Activated T-helper 1 cell treated with anti-CD3 and anti-CD28 coated beads, Interleukin-12 subunit alpha, Interleukin-12 subunit beta, Interleukin-2, Interleukin-4 antibody, amounts not matched to agents 30 ng/mL and 10 ng/mL and 1 ng/mL, durations not matched to agents 14 hours and 24 hours and 36 hours (primary cell): ENCODE data around the gene PDE9A. TPM values are rescaled to one million over a fixed set of nuclear protein-coding genes. Genes with fewer than 3 reads are reported as not detected.
"Not testable (repeated sequence)": the region's sequence is repeated elsewhere in the genome, so short reads cannot be mapped to it uniquely, and the experiment has no call there.

Source experiments
- DNase-seq: peaks from one replicate; pipeline ENCODE4 v3.0.0; 2021; ENCODE audit warnings: low spot score
- H3K27ac Mint-ChIP-seq: one replicate; pipeline ENCODE4 v1.8.0; 2021; ENCODE audit warnings: mild to moderate bottlenecking, mixed read lengths
- H3K27me3 Mint-ChIP-seq: one replicate; pipeline ENCODE4 v1.8.0; 2022; ENCODE audit warnings: mild to moderate bottlenecking, moderate library complexity, mixed read lengths; ENCODE audit not compliant: insufficient read depth
- H3K36me3 Mint-ChIP-seq: one replicate; pipeline ENCODE4 v1.8.0; 2021; ENCODE audit warnings: low read depth, mixed read lengths
- H3K4me1 Mint-ChIP-seq: one replicate; pipeline ENCODE4 v1.8.0; 2021; ENCODE audit warnings: low read depth, mixed read lengths
- H3K4me3 Mint-ChIP-seq: one replicate; pipeline ENCODE4 v1.8.0; 2021; ENCODE audit warnings: mild to moderate bottlenecking, moderate library complexity, mixed read lengths
- H3K9me3 Mint-ChIP-seq: one replicate; pipeline ENCODE4 v1.8.0; 2021; ENCODE audit warnings: mixed read lengths
- intact Hi-C: fragments of 100-400 bp; cut with micrococcal nuclease; formaldehyde crosslinking; loops from one replicate; pipeline ENCODE4 v1.15.1; 2024
- total RNA-seq: library from RNA; stranded (reverse); gene quantifications from 2 replicates; pipeline ENCODE4 v1.2.3, GENCODE V29; 2022

Gene PDE9A
- total RNA-seq, 1 donor from 2014 or later, result 9.6 TPM

DNA sequence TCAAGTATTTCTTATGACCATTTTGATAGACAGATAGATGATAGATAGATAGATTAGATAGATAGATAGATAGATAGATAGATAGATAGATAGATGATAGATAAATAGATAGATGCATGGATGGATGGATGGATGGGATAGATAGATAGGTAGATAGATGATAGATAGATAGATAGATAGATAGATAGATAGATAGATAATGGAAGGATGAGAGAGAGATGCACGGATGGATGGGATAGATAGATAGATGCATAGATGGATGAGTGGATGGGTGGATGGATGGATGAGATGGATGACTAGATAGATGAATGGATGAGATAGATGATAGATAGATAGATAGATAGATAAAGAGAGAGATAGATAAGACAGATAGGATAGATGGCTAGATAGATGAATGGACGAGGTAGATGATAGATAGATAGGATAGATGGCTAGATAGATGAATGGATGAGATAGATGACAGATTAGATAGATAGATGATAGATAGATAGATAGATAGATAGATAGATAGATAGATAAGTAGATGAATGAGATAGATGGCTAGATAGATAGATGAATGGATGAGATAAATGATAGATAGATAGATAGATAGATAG, 24.9 kb upstream of the PDE9A start:
- H3K9me3 Mint-ChIP-seq, H3K27ac Mint-ChIP-seq, DNase-seq, intact Hi-C loops, H3K4me3 Mint-ChIP-seq, H3K4me1 Mint-ChIP-seq, H3K36me3 Mint-ChIP-seq, H3K27me3 Mint-ChIP-seq: not testable (repeated sequence)

DNA sequence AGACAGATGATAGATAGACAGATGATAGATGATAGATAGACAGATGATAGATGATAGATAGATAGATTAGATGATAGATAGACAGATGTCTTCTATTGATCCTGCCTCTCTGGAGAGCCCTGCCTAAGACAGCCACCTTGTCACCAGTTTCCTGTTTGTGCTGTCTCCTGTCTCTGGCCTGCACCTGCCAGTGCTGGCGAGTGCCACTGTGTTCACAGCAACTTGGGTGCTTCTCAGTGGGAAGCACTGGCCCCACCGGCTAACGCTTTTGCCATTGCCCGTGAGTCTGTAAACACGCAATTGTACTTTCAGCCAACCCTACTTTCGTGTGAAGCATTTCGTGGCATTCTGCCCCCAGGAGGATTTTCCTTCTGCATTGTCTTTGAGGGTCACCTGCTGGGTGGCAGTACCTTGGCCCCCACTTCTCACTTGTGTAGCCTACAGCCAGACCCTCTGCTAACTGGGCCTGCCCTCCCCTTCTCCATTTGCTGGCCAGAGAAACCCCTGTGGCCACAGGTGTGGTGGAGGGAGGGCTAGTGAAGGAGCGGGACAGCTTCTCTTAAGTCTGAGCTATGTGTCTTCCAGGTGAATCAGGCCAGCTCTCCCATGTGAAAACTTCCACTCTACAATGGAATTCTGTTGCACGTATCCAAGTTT, 23.4 kb upstream of the PDE9A start:
- Mint-ChIP-seq H3K4me1 (no peaks in the 10 kb centered on the region), H3K27me3 (peaks cover 3% of the 10 kb centered on the region), H3K36me3 (no peaks in the 10 kb centered on the region), H3K27ac (no peak overlapping the region), H3K4me3 (no peak overlapping the region), H3K9me3 (no peaks in the 10 kb centered on the region)
- DNase-seq, result no peak
- intact Hi-C loops, result no loop called here

DNA sequence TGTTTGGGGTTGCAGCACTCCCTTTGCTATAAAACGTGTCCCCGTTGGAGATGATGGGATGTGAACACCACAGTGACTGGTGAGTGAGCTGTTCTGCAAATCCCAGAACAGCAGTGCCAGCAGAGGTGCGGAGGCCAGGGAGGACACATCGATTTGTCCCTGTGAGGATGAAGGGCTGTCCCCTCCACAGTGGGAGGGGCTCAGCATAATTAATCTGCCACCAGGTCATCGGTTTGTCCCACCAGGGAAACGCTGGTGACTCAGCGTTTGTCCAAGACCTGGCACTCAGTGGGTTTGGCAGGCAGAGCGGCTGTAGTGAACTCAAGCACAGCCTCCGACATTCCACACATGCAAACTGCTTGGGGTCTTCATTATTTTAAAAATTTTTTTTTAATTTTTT, 22.8 kb upstream of the PDE9A start:
- Mint-ChIP-seq H3K27ac (no peak overlapping the region), H3K36me3 (no peaks in the 10 kb centered on the region), H3K27me3 (peaks cover 2% of the 10 kb centered on the region), H3K9me3 (no peaks in the 10 kb centered on the region), H3K4me3 (no peak overlapping the region), H3K4me1 (no peaks in the 10 kb centered on the region)
- intact Hi-C loops, result no loop called here
- DNase-seq, result no peak

DNA sequence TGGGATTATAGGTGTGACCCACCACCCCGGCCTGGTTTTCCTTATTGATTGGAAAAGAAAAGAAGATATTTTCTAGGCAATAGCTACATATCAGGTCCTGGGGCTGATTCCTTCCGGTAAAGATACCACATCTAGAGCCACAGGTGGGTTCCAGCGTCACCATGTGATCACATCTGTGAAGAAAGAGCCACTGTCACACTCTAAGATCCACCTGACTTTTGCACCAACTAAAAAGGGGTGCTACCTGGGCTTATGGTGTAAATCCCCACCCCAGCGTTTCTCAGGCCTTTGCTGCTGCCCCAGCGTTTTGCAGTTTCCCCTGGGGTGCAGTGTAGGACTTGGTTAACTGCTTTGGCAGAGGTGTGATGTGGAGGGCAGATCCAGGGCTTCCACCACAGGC, 22.3 kb upstream of the PDE9A start:
- no peaks in the 10 kb centered on the region for H3K9me3 Mint-ChIP-seq
- H3K4me1 Mint-ChIP-seq, result no peaks in the 10 kb centered on the region
- H3K36me3 Mint-ChIP-seq, result no peaks in the 10 kb centered on the region
- no peaks in the 10 kb centered on the region for H3K27me3 Mint-ChIP-seq
- H3K4me3 Mint-ChIP-seq, result no peak overlapping the region
- intact Hi-C loops, result no loop called here
- DNase-seq, result no peak
- no peak overlapping the region for H3K27ac Mint-ChIP-seq

DNA sequence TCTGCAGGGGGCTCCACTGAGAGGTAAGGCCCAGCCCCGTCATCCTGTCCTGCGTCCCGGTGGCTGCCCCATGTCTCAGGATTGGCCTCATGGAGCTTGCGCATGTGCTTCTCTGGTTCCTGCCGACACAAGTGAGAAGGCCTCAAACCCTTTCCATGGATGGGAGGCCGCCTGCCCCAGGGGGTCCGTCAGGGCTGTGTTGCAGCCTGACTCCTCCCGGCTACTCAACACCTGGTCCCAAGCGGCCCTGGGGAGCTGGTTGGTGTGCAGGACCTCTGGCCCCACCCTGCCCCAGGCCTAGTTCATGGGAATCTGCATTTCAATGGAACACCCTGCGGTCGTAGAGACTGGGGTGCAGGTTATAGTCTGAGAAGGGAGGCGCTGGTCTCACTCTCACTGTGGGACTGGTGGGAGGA, 21.1 kb upstream of the PDE9A start:
- Mint-ChIP-seq H3K9me3 (no peaks in the 10 kb centered on the region), H3K36me3 (no peaks in the 10 kb centered on the region)

DNA sequence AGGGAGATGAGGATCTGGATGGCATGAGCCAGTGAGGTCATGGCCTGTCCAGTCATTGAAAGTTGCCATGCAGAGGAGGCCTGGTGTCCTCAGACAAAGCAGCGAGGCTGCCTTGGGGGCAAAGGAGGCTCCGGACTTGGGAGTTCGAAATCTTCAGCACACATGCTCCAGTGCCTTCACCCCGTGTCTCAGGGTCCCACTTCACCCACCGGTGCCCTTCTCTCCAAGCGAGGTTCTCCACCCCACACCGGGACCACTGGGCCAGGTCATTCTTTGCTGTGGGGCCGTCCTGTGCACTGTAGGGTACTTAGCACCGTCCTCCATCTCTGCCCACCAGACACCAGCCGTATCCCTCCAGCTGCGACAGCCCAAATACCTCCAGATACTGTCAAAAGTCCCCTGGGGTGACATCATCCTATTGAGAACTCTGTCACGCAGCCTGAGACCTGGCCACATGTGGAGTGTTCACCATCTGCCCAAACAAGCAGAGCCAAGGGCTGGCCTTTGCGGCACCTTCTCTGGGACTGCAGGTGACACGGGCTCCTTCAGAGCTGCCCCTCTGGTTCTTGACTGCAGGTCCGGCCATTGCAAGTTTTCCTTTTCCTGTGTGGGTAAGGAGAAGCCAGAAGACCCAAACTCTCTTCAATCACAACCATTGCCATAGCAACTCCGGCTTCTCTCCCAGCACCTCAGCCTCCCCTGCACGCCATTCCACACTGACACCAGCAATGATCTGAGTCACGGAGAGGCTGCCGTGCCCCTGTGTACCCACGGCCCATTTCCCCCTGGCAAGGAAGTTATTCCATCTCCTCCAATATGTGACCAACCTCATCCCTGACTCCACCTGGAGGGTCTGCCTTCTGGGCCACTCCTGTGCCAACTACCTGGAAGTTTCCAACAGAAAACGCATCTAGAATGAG, 20.4 kb upstream of the PDE9A start:
- H3K4me1 Mint-ChIP-seq, result no peaks in the 10 kb centered on the region
- H3K4me3 Mint-ChIP-seq, result no peak overlapping the region
- no peak overlapping the region for H3K27ac Mint-ChIP-seq
- DNase-seq, result no peak
- intact Hi-C loops, result no loop called here
- H3K36me3 Mint-ChIP-seq, result no peaks in the 10 kb centered on the region
- H3K9me3 Mint-ChIP-seq, result no peaks in the 10 kb centered on the region
- no peaks in the 10 kb centered on the region for H3K27me3 Mint-ChIP-seq

More for the DNA sequence above, 21.1 kb upstream of the PDE9A start:
- DNase-seq, result no peak
- intact Hi-C loops, result no loop called here
- no peak overlapping the region for H3K27ac Mint-ChIP-seq
- no peaks in the 10 kb centered on the region for H3K27me3 Mint-ChIP-seq
- H3K4me1 Mint-ChIP-seq, result no peaks in the 10 kb centered on the region
- H3K4me3 Mint-ChIP-seq, result no peak overlapping the region

DNA sequence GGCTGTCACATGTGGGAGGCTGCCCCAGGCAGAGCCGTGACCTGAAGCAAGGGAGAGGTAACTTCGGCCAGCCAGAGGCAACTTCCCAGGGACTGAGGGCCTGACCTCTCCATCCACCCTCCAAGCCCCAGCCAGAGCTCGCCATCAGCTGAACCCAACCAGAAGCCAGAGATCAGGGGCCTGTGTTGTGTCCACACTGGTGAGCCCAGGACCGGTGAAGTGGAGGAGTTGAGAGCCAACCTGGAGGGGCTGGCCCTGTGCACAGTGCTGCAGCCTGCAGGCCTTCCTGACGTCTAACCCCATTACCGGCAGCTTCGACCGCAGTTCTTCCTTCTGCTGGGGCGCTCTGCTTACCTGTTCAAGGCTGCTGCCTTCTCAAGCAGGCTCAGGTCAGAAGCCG, 19.6 kb upstream of the PDE9A start:
- no peak for DNase-seq
- Mint-ChIP-seq H3K36me3 (no peaks in the 10 kb centered on the region), H3K27ac (no peak overlapping the region), H3K9me3 (no peaks in the 10 kb centered on the region), H3K27me3 (no peaks in the 10 kb centered on the region), H3K4me3 (no peak overlapping the region), H3K4me1 (no peaks in the 10 kb centered on the region)
- intact Hi-C loops, result no loop called here

DNA sequence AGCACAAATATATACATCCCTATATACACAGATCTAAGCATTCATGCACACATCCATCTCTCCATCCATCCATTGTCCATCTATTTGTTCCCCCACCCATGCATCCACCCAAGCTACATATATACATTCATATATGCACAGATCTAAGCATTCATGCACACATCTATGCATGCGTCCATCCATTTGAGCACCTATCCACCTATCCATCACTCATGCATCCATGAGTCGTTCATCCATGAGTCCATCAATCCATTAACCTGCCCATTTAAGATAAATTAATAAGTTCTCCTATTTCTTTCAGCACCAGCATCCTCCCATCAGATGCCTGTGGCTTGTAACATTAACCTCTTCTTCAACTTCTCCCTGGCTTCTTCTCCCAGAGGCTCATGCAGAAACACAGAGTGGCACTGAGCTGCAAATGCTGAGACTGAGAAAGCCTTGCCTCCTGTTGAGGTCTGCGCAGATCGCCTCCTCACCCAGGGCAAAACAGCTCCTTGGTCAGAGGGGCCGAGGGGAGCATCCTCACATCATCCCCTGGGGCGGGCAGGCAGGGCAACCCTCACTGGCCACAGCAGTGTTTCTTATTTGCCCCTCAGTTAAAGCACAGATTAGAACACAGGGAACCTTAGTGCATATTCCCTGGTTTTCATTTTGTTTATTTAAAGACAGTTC, 17.4 kb upstream of the PDE9A start:
- Mint-ChIP-seq H3K9me3 (no peaks in the 10 kb centered on the region), H3K4me3 (no peak overlapping the region), H3K27ac (no peak overlapping the region), H3K4me1 (no peaks in the 10 kb centered on the region), H3K36me3 (no peaks in the 10 kb centered on the region), H3K27me3 (peaks cover 8% of the 10 kb centered on the region)
- intact Hi-C loops, result no loop called here
- DNase-seq, result no peak

DNA sequence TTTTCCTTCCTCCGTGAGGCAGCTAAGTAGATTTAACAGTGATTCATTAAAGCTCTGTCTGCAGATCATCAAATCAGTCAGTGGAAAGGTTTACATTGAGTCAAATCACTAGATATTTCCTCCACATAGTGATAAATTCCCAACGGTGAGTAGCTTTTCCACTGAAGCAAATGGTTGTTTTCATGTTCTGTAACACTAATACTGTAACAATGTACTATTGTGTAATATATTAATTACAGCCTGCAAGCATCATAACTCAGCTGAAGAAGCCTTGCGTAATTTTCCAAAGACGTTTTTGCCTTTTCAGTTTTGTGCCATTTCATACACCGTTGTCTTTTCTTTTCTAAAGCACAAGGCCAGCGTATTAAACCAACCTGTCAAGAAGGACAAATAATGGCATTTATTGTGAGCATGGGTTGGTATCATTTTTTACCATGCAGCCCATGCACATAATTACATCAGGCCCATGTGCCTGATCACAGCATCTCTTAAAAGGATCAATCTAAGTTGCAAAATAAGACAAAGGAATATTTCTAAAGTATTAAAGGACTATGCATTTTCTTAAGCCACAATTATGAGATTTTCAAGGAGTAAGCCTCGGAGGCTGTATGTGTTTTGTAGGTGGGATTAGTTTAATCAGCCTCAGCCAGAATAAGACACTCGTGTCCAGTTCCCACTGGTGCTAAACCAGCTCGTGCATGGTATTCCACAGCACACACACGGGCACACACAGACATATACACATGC, 16.7 kb upstream of the PDE9A start:
- Mint-ChIP-seq H3K9me3 (no peaks in the 10 kb centered on the region), H3K27ac (no peak overlapping the region), H3K27me3 (peaks cover 11% of the 10 kb centered on the region), H3K4me1 (no peaks in the 10 kb centered on the region), H3K36me3 (no peaks in the 10 kb centered on the region), H3K4me3 (no peak overlapping the region)
- intact Hi-C loops, result no loop called here
- DNase-seq, result no peak

DNA sequence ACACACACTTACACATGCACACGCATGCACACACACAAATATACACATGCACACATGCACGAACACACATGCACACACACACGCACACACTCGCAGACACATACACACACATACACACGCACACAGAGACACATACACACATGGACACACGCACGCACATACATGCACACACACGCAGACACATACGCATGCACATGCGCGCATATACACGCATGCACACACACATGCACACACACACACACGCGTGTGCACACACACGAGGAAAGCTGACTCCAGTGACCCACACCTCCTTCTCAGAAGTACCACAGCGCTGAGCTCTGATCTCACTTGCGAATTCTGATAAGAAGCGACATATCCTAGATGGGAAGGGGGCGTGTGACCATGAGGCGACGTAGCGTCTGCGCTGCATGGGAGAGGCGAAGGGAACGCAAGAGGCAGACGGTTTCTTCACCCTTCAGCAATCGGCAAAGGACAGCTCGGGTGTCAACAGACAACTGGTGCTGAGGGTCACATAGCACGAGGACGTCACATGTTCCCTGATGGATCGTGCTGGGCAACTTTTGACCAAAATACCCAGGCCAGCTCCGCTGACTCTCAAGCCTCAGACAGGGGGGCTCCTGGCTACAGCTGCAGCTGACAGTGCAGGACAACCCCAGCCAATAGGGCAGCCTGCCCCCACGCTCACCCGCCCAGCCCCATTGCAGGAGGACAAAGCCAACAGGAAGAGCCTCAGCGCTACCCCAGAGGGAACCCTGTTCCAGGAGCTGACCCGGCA, 16.0 kb upstream of the PDE9A start:
- Mint-ChIP-seq H3K36me3 (no peaks in the 10 kb centered on the region), H3K4me1 (no peaks in the 10 kb centered on the region), H3K4me3 (no peak overlapping the region), H3K27ac (no peak overlapping the region), H3K27me3 (peaks cover 14% of the 10 kb centered on the region), H3K9me3 (no peaks in the 10 kb centered on the region)
- no peak for DNase-seq
- intact Hi-C loops, result no loop called here

DNA sequence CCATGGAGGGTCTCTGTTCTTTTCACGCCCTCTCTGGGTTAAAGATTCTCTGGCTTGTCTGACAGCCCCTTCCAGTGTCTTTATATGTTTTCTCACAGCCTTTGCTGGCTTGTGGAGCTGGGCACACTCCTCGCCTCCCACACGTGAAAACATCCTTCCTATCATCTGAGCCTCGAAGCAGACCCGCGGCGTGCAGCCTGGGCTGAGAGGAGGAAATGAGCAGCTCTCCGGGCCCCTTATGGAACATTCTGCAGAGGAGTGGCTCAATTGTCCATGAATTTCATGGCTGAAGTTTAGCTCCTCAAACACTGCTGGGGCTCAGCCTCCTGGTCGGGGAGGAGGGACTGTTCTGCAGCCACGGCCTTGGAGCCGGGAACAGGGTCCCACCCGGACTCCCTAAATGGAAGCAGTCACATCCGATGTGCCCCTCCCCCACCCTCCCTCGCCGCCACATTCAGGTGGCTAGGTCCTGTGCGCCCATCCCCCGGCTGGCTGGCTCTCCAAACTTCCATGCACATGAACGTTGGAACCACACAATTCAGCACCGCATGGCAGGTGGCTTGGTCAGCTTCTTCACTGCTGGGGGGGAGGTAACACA, 15.1 kb upstream of the PDE9A start:
- intact Hi-C loops, result no loop called here
- H3K4me3 Mint-ChIP-seq, result no peak overlapping the region
- no peaks in the 10 kb centered on the region for H3K36me3 Mint-ChIP-seq
- H3K27me3 Mint-ChIP-seq, result peaks cover 17% of the 10 kb centered on the region
- H3K9me3 Mint-ChIP-seq, result no peaks in the 10 kb centered on the region
- no peak for DNase-seq
- H3K27ac Mint-ChIP-seq, result no peak overlapping the region
- no peaks in the 10 kb centered on the region for H3K4me1 Mint-ChIP-seq
